ENCODE results near the gene ANO6. TPM values are rescaled to one million over a fixed set of nuclear protein-coding genes. Genes with fewer than 3 reads are reported as not detected.

The ANO6 gene
- total and polyA plus RNA-seq, 2 donors (not counting 1 experiment from before 2014, with no cell fraction given): 6.6 to 19.5 TPM

GRCh38 chr12:45178771-45179170 lies 37.1 kb upstream of the ANO6 start:
- Mint-ChIP-seq H3K9me3 (ENCODE audit: insufficient read depth) (peaks cover 12% of the 10 kb centered on the region), H3K27ac (no peak overlapping the region), H3K27me3 (no peaks in the 10 kb centered on the region), H3K4me3 (no peak overlapping the region), H3K4me1 (no peaks in the 10 kb centered on the region)
- TF ChIP-seq CTCF (IDR thresholded peaks at IDR 0.05) (no peak), EZH2 (IDR thresholded peaks at IDR 0.05; ENCODE audit: borderline replicate concordance, insufficient read depth, low read depth, low read length, poor library complexity, severe bottlenecking) (no peak)
- Histone ChIP-seq H4K20me1 (ENCODE audit: control insufficient read depth, insufficient read depth, low read length, poor library complexity, severe bottlenecking) (no peaks in the 10 kb centered on the region), H3K9ac (ENCODE audit: low read length) (no peak overlapping the region), H3K4me3 (ENCODE audit: control extremely low read depth in 1 of 5, extremely low read depth in 1 of 5, insufficient read depth in 1 of 5, low read depth in 2 of 5, low read length in 4 of 5) (no peak overlapping the region), H3K79me2 (ENCODE audit: control insufficient read depth, insufficient read depth, low read length) (no peaks in the 10 kb centered on the region), H3K27me3 (replicated peaks in 1 of 4; ENCODE audit: control extremely low read depth in 1 of 4, control insufficient read depth in 3 of 4, insufficient read depth in 4 of 4, low read length in 3 of 4) (no peaks in the 10 kb centered on the region), H2AFZ (ENCODE audit: insufficient read depth, low read depth, low read length, poor library complexity, severe bottlenecking) (no peak overlapping the region), H3K9me3 (ENCODE audit: control extremely low read depth in 1 of 3, control insufficient read depth in 2 of 3, insufficient read depth in 1 of 3, low read length in 2 of 3) (peaks cover 12 to 31% (median 29%) of the 10 kb centered on the region in 3 donors), H3K4me2 (replicated peaks; ENCODE audit: low read depth, low read length, poor library complexity, severe bottlenecking) (no peak overlapping the region), H3K4me1 (ENCODE audit: control insufficient read depth in 2 of 2, insufficient read depth in 2 of 2, low read length in 2 of 2) (no peaks in the 10 kb centered on the region), H3K36me3 (replicated peaks in 1 of 2; ENCODE audit: control extremely low read depth in 1 of 2, control insufficient read depth in 1 of 2, extremely low read depth in 1 of 2, insufficient read depth in 2 of 2, low read length in 1 of 2) (peaks cover 0 to 5% of the 10 kb centered on the region in 2 experiments), H3K27ac (ENCODE audit: low read length in 2 of 2) (no peak overlapping the region)
- CTCF ChIA-PET: no interaction called here
- DNase-seq (no peak), ATAC-seq (ENCODE audit: low read depth) (no peak)
- intact Hi-C loops (cut with micrococcal nuclease): no loop called here
- POLR2A ChIA-PET: no interaction called here

- Mint-ChIP-seq H3K27me3 (no peaks in the 10 kb centered on the region), H3K4me1 (peaks cover 11% of the 10 kb centered on the region), H3K27ac (no peak overlapping the region), H3K9me3 (ENCODE audit: insufficient read depth) (peaks cover 8% of the 10 kb centered on the region), H3K4me3 (no peak overlapping the region)
- no peaks in the 10 kb centered on the region for H3K79me2 ChIP-seq (ENCODE audit: control insufficient read depth, insufficient read depth, low read length)
- ChIA-PET POLR2A (no interaction called here), CTCF (interaction anchor here (0.8 to 2.5 kb wide), 2 partner anchors 9 to 206 kb away, joined by 3 to 12 read pairs; no protein-coding TSS in a partner anchor)
- no peaks in the 10 kb centered on the region for H3K36me3 ChIP-seq (replicated peaks in 1 of 2; ENCODE audit: control extremely low read depth in 1 of 2, control insufficient read depth in 1 of 2, extremely low read depth in 1 of 2, insufficient read depth in 2 of 2, low read length in 1 of 2)
- no peak overlapping the region for H2AFZ ChIP-seq (ENCODE audit: insufficient read depth, low read depth, low read length, poor library complexity, severe bottlenecking)
- intact Hi-C loops (cut with micrococcal nuclease): no loop called here
- ATAC-seq (ENCODE audit: low read depth) (no peak), DNase-seq (no peak)
- H3K4me2 ChIP-seq (replicated peaks; ENCODE audit: low read depth, low read length, poor library complexity, severe bottlenecking): no peak overlapping the region
- H3K4me3 ChIP-seq (ENCODE audit: control extremely low read depth in 1 of 5, extremely low read depth in 1 of 5, insufficient read depth in 1 of 5, low read depth in 2 of 5, low read length in 4 of 5): no peak overlapping the region
- H3K9ac ChIP-seq (ENCODE audit: low read length): no peak overlapping the region
- peaks cover 5 to 12% of the 10 kb centered on the region in 2 donors for H3K4me1 ChIP-seq (ENCODE audit: control insufficient read depth in 2 of 2, insufficient read depth in 2 of 2, low read length in 2 of 2)
- no peak overlapping the region for H3K27ac ChIP-seq (ENCODE audit: low read length in 2 of 2)
- peaks cover 8 to 22% (median 18%) of the 10 kb centered on the region in 3 donors for H3K9me3 ChIP-seq (ENCODE audit: control extremely low read depth in 1 of 3, control insufficient read depth in 2 of 3, insufficient read depth in 1 of 3, low read length in 2 of 3)
- H4K20me1 ChIP-seq (ENCODE audit: control insufficient read depth, insufficient read depth, low read length, poor library complexity, severe bottlenecking): no peaks in the 10 kb centered on the region
- no peak for TF ChIP-seq CTCF (IDR thresholded peaks at IDR 0.05)
- TF ChIP-seq EZH2 (IDR thresholded peaks at IDR 0.05; ENCODE audit: borderline replicate concordance, insufficient read depth, low read depth, low read length, poor library complexity, severe bottlenecking): no peak
- H3K27me3 ChIP-seq (replicated peaks in 1 of 4; ENCODE audit: control extremely low read depth in 1 of 4, control insufficient read depth in 3 of 4, insufficient read depth in 4 of 4, low read length in 3 of 4): no peaks in the 10 kb centered on the region
Observed at GRCh38 chr12:45182511-45182910, 33.4 kb upstream of the ANO6 start.

Data from B cell (primary cell).